Rectal smooth muscle tissue (tissue), 1 donor: ENCODE results near the gene CEBPG.

Experiments
- H3K27ac ChIP-seq: one replicate; pipeline ENCODE4 v1.7.0; 2013; ENCODE audit warnings: low read depth, low read length, inconsistent platforms
- H3K27me3 ChIP-seq: one replicate; pipeline ENCODE4 v1.7.0; 2013; ENCODE audit warnings: low read length; ENCODE audit not compliant: control insufficient read depth, insufficient read depth
- H3K36me3 ChIP-seq: one replicate; pipeline ENCODE4 v1.7.0; 2013; ENCODE audit warnings: low read length; ENCODE audit not compliant: control insufficient read depth, insufficient read depth
- H3K4me1 ChIP-seq: one replicate; pipeline ENCODE4 v1.7.0; 2013; ENCODE audit warnings: low read length; ENCODE audit not compliant: control insufficient read depth, insufficient read depth
- H3K4me3 ChIP-seq: one replicate; pipeline ENCODE4 v1.7.0; 2013; ENCODE audit warnings: low read length
- H3K9ac ChIP-seq: one replicate; pipeline ENCODE4 v1.7.0; 2013; ENCODE audit warnings: low read length

Gene CEBPG

GRCh38 chr19:33395561-33396550 is 22.3 kb downstream of the CEBPG start:
- peaks cover 11% of the 10 kb centered on the region for H3K4me1 ChIP-seq
- H3K27ac ChIP-seq, result no peak overlapping the region
- H3K27me3 ChIP-seq, result no peaks in the 10 kb centered on the region
- no peak overlapping the region for H3K4me3 ChIP-seq
- H3K36me3 ChIP-seq, result no peaks in the 10 kb centered on the region
- H3K9ac ChIP-seq, result no peak overlapping the region

GRCh38 chr19:33396701-33397535 is 23.4 kb downstream of the CEBPG start:
- no peaks in the 10 kb centered on the region for H3K27me3 ChIP-seq
- no peak overlapping the region for H3K27ac ChIP-seq
- no peak overlapping the region for H3K4me3 ChIP-seq
- H3K4me1 ChIP-seq, result peaks cover 6% of the 10 kb centered on the region
- H3K9ac ChIP-seq, result no peak overlapping the region
- H3K36me3 ChIP-seq, result no peaks in the 10 kb centered on the region

DNA sequence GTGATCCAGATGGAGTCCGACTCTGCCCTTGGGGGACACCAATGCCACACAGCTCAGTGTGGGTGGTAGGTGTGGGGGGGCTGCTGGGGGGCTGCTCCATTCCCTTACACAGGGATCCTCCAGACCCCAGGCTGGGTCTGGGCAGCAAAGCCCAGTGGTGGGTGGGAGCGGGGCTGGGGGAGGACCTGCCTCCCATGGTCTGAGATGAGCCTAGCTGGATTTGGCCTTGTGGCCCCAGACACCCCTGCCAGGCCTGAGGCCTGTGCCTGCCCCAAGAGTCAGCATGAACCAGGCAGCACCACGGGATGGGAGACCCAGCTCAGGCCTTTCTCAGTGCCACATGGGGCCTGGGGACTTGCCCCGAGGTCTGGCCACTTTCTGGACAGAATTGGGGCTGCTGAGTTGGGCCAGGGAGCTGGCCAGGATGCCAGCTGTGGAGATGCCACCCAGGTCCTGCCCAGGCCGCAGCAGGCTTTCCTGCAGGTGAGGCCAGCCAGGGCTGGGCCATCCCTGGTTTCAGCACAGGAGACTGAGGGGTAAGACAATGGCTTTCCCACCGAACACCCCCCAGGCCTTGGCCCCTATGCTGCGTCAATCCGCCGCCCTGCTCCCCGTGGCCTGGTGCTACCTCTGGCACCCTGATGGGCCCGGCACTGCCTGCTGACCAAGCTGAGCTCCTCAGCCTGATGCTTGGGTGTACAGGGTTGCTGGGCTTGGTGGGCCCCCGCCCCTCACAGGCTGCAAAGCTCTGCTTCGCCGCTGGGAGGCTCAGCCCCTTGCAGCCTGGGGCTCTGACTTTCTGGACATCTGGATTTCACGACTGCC is 24.2 kb downstream of the CEBPG start:
- no peak overlapping the region for H3K9ac ChIP-seq
- no peaks in the 10 kb centered on the region for H3K27me3 ChIP-seq
- no peak overlapping the region for H3K4me3 ChIP-seq
- peaks cover 6% of the 10 kb centered on the region for H3K4me1 ChIP-seq
- no peak overlapping the region for H3K27ac ChIP-seq
- H3K36me3 ChIP-seq, result no peaks in the 10 kb centered on the region

DNA sequence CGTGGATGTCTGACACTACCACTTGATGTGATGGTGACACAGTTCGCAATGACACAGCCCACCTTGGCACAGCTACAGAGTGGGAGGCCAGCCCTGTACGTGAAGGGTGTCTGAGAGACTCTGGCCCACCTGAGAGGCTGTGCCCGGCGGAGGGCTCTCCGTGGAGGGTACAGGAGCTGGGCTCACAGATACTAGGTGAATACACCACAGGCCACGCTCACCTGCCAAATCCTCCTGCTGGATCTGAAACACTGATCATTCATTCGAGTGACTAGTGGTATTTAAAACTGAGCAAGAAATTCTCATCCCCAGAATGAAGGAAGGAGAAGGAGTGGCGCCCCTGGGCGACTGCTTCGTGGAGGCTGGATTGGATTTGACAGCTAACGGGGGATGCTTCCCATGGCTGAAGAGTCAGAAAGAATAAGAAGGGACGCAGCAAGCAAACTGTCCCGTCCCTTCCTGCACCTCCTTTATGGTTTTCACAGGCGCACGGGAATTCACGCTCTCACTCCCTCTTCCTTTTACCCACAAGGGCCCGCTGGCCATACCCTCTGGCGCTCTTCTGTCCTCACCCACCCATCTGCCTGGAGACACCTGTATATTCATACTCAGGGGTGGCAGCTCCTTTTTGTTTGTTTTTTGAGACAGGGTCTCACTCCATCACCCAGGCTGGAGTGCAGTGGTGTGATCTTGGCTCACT is 25.0 kb downstream of the CEBPG start:
- Histone ChIP-seq H3K9ac (no peak overlapping the region), H3K27ac (no peak overlapping the region), H3K36me3 (no peaks in the 10 kb centered on the region), H3K4me3 (no peak overlapping the region), H3K27me3 (no peaks in the 10 kb centered on the region), H3K4me1 (peaks cover 6% of the 10 kb centered on the region)

- H3K4me1 ChIP-seq, result peaks cover 6% of the 10 kb centered on the region
- no peaks in the 10 kb centered on the region for H3K36me3 ChIP-seq
- no peak overlapping the region for H3K9ac ChIP-seq
Measured at GRCh38 chr19:33399081-33399744, 25.7 kb downstream of the CEBPG start.

DNA sequence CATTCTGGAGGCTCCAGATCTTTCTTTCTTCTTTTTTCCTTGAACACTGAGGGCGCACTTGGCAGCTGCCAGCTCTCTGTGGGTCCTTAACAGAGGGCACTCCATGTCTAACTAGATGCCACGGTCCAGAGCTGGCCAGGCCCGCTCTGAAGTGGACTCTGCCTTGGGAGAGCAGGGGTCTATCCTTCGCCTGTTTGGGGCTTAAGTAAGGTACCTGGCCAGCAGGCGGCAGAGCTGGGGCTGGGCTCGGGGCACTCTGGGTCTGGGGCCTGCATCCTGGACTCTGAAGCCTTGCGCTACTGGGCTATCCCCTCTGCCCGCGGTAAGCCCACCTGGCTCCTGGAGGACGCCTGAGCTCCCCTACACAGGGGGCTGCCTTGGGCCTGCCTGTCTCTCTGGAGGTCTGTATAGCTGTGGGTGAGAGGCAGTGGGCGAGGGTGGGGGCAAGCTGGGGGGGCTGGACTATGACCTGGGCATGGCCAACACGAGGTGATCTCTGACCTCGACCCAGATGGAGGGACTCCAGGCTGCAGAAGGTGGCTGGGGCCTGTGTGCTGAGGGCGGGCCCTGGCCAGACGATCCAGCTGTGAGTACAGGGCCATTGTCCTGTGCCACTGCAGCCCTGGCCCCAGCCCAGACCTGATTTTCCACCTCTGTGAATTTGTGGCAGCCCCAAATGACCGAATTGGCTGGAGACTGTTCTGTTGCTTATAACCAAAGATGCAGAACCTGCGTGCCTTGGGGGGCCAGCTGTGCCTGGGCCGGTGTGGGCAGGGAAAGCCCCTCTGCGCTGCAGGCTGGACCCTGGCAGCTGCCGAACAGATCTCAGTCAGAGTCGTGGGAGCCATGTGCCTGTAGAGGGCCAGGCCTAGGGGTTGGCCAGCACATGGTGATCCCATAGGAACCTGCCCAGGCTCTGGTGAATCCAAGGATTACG is 26.5 kb downstream of the CEBPG start:
- Histone ChIP-seq H3K27ac (no peak overlapping the region), H3K9ac (no peak overlapping the region), H3K36me3 (no peaks in the 10 kb centered on the region), H3K4me3 (no peak overlapping the region), H3K27me3 (no peaks in the 10 kb centered on the region), H3K4me1 (peaks cover 6% of the 10 kb centered on the region)

More at GRCh38 chr19:33399081-33399744, 25.7 kb downstream of the CEBPG start:
- no peaks in the 10 kb centered on the region for H3K27me3 ChIP-seq
- H3K4me3 ChIP-seq, result no peak overlapping the region
- H3K27ac ChIP-seq, result no peak overlapping the region

- no peak overlapping the region for H3K27ac ChIP-seq
- H3K4me1 ChIP-seq, result peaks cover 1% of the 10 kb centered on the region
- no peaks in the 10 kb centered on the region for H3K27me3 ChIP-seq
- H3K36me3 ChIP-seq, result no peaks in the 10 kb centered on the region
- H3K9ac ChIP-seq, result no peak overlapping the region
- H3K4me3 ChIP-seq, result no peak overlapping the region
Measured at GRCh38 chr19:33400856-33401682, 27.6 kb downstream of the CEBPG start.

GRCh38 chr19:33401683-33402420 is 28.3 kb downstream of the CEBPG start:
- Histone ChIP-seq H3K27me3 (no peaks in the 10 kb centered on the region), H3K4me3 (no peak overlapping the region), H3K4me1 (no peaks in the 10 kb centered on the region), H3K36me3 (no peaks in the 10 kb centered on the region), H3K9ac (no peak overlapping the region), H3K27ac (no peak overlapping the region)

DNA sequence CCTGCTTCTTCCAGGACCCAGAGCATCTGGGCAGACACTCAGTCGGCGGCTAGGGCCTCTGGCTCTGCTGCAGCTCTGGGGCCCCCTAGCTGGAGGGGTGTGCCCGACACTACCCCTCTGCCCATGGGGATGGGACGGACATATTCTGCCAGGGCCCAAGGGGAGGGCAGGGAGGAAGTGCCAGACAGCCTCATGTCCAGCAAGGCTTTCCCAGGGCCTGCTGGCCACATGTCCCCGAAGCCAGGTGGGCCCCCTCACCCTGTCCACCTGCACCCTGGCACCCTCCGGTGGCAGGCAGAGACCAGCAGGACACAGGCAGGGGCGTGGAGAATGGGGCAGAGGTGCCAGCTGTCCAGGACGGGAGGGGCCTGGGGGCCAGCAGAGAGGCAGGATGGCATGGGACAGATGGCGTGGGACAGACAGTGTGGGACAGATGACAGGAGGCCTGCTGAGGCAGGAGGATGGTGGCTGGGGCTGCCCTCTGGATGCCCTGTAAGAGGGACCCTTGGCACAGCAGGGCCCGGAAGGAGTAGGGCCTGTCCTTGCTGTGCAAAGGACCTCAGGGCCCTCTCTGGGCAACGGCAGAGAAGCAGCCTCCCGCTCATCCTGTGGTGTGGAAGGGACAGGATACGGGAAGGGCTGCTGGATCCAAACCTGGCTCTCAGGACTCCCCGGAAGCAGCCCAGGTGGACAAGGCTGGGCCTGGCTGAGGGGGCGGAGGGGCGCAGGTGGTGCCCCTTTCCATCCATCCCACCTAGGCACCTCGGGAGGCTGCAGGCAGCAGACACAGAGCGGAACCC is 29.1 kb downstream of the CEBPG start:
- no peak overlapping the region for H3K9ac ChIP-seq
- H3K36me3 ChIP-seq, result no peaks in the 10 kb centered on the region
- H3K4me3 ChIP-seq, result no peak overlapping the region
- H3K27ac ChIP-seq, result no peak overlapping the region
- H3K27me3 ChIP-seq, result no peaks in the 10 kb centered on the region
- no peaks in the 10 kb centered on the region for H3K4me1 ChIP-seq
